Peyer's patch (tissue), 4 donors: ENCODE results near the gene ZNF579. TPM values are rescaled to one million over a fixed set of nuclear protein-coding genes. Genes with fewer than 3 reads are reported as not detected.

Experiments used
- DNase-seq, 3 donors: peaks; one replicate each; pipeline ENCODE4 v3.0.0-alpha.2; 2017 to 2019
- H3K27ac ChIP-seq, 4 donors: fragments of 200-600 bp; sonication (generic); one replicate each; pipeline ENCODE4 v1.5.1; 2016 to 2019
- H3K27me3 ChIP-seq, 2 donors: fragments of 200-600 bp; sonication (generic); one replicate each; pipeline ENCODE4 v1.5.1; 2019
- H3K36me3 ChIP-seq, 3 donors: fragments of 200-600 bp; sonication (generic); one replicate each; pipeline ENCODE4 v1.5.1; 2016 to 2019
- H3K4me1 ChIP-seq, 4 donors: fragments of 200-600 bp; sonication (generic); one replicate each; pipeline ENCODE4 v1.5.1; 2016 to 2019
- H3K4me3 ChIP-seq, 4 donors: fragments of 200-600 bp; sonication (generic); 1 replicate in 3 of 4; 2 replicates in 1 of 4; pipeline ENCODE4 v1.5.1; 2016 to 2019; ENCODE audit warnings: mild to moderate bottlenecking in 1 of 4
- H3K9me3 ChIP-seq, 4 donors: fragments of 200-600 bp; sonication (generic); one replicate each; pipeline ENCODE4 v1.5.1; 2016 to 2019; ENCODE audit warnings: mild to moderate bottlenecking in 1 of 4
- CTCF ChIP-seq, 6 experiments: fragments of 450-650 bp in 4 of 6; fragments of 200-600 bp in 2 of 6; sonication (generic) in 1 of 6; IDR thresholded peaks; one replicate each; pipeline ENCODE4 v1.5.1; 2017 to 2019; ENCODE audit warnings: antibody characterized with exemption in 6 of 6, mild to moderate bottlenecking in 3 of 6, moderate library complexity in 1 of 6
- POLR2A ChIP-seq, 2 donors: fragments of 450-650 bp; IDR thresholded peaks; one replicate each; pipeline ENCODE4 v1.5.1; 2017; ENCODE audit warnings: antibody characterized with exemption in 2 of 2, mild to moderate bottlenecking in 2 of 2, moderate library complexity in 2 of 2
- total RNA-seq, 4 donors: library from RNA; depleted of rRNA; stranded (reverse); fragments of >200 nt; gene quantifications; one replicate each; pipeline ENCODE4 v1.1.0, GENCODE V29; 2016

Gene ZNF579
- total RNA-seq, 4 donors from 2014 or later, result 1.7 to 6.1 (median 3.1) TPM; not detected in 1

- TF ChIP-seq CTCF (IDR thresholded peaks at IDR 0.05) (no peak), POLR2A (IDR thresholded peaks at IDR 0.05) (no peak)
- Histone ChIP-seq H3K27me3 (no peaks in the 10 kb centered on the region), H3K9me3 (no peaks in the 10 kb centered on the region), H3K27ac (no peak overlapping the region), H3K4me3 (no peak overlapping the region), H3K36me3 (no peaks in the 10 kb centered on the region), H3K4me1 (peaks cover 0 to 6% (median 0%) of the 10 kb centered on the region in 4 donors)
- DNase-seq, result no peak
Observed at GRCh38 chr19:55544776-55545439, 35.7 kb downstream of the ZNF579 start.

- Histone ChIP-seq H3K9me3 (no peaks in the 10 kb centered on the region), H3K36me3 (no peaks in the 10 kb centered on the region), H3K27ac (no peak overlapping the region), H3K27me3 (no peaks in the 10 kb centered on the region), H3K4me3 (no peak overlapping the region), H3K4me1 (no peaks in the 10 kb centered on the region)
- TF ChIP-seq POLR2A (IDR thresholded peaks at IDR 0.05), result no peak
- TF ChIP-seq CTCF (IDR thresholded peaks at IDR 0.05), result no peak
- DNase-seq, result no peak
Observed at GRCh38 chr19:55544014-55544413, 36.6 kb downstream of the ZNF579 start.

GRCh38 chr19:55543567-55543966 lies 37.1 kb downstream of the ZNF579 start:
- H3K27me3 ChIP-seq, result no peaks in the 10 kb centered on the region
- no peaks in the 10 kb centered on the region for H3K9me3 ChIP-seq
- H3K4me3 ChIP-seq, result no peak overlapping the region
- no peaks in the 10 kb centered on the region for H3K36me3 ChIP-seq
- DNase-seq, result no peak
- no peak overlapping the region for H3K27ac ChIP-seq
- no peaks in the 10 kb centered on the region for H3K4me1 ChIP-seq
- TF ChIP-seq POLR2A (IDR thresholded peaks at IDR 0.05) (no peak), CTCF (IDR thresholded peaks at IDR 0.05) (no peak)

GRCh38 chr19:55542292-55542855 lies 38.3 kb downstream of the ZNF579 start:
- Histone ChIP-seq H3K27ac (no peak overlapping the region), H3K27me3 (no peaks in the 10 kb centered on the region), H3K36me3 (no peaks in the 10 kb centered on the region), H3K9me3 (no peaks in the 10 kb centered on the region), H3K4me1 (no peaks in the 10 kb centered on the region), H3K4me3 (no peak overlapping the region)
- DNase-seq, result no peak
- TF ChIP-seq CTCF (IDR thresholded peaks at IDR 0.05) (no peak), POLR2A (IDR thresholded peaks at IDR 0.05) (no peak)

- Histone ChIP-seq H3K27ac (no peak overlapping the region), H3K9me3 (no peaks in the 10 kb centered on the region), H3K4me1 (no peaks in the 10 kb centered on the region), H3K4me3 (no peak overlapping the region), H3K36me3 (no peaks in the 10 kb centered on the region), H3K27me3 (no peaks in the 10 kb centered on the region)
- no peak for TF ChIP-seq CTCF (IDR thresholded peaks at IDR 0.05)
- TF ChIP-seq POLR2A (IDR thresholded peaks at IDR 0.05), result no peak
- DNase-seq, result no peak
Observed at GRCh38 chr19:55541091-55541490, 39.6 kb downstream of the ZNF579 start.
